Gastroesophageal sphincter (tissue), 4 donors: Measurements from ENCODE around the gene INO80C. TPM values are rescaled to one million over a fixed set of nuclear protein-coding genes. Genes with fewer than 3 reads are reported as not detected.

Experiments used
- ATAC-seq: fragments of 150-250 bp; one replicate; pipeline ENCODE4 v1.9.1; 2016; ENCODE audit warnings: mild to moderate bottlenecking, moderate library complexity
- H3K27ac ChIP-seq, 4 donors: fragments of 200-600 bp; sonication (generic) in 3 of 4; 1 replicate in 3 of 4; 2 replicates in 1 of 4; pipeline ENCODE4 v1.5.1; 2016 to 2019
- H3K27me3 ChIP-seq: fragments of 200-600 bp; sonication (generic); one replicate; pipeline ENCODE4 v1.5.1; 2019
- H3K36me3 ChIP-seq, 2 donors: fragments of 200-600 bp; sonication (generic); one replicate each; pipeline ENCODE4 v1.5.1; 2019; ENCODE audit warnings: control low read depth in 1 of 2
- H3K4me1 ChIP-seq, 3 donors: fragments of 200-600 bp; sonication (generic); 1 replicate in 2 of 3; 2 replicates in 1 of 3; pipeline ENCODE4 v1.5.1; 2016 to 2019; ENCODE audit warnings: control low read depth in 2 of 3
- H3K4me3 ChIP-seq, 2 donors: fragments of 200-600 bp; sonication (generic); one replicate each; pipeline ENCODE4 v1.5.1; 2019; ENCODE audit warnings: mild to moderate bottlenecking in 1 of 2, moderate library complexity in 1 of 2
- H3K9me3 ChIP-seq, 3 donors: fragments of 200-600 bp; sonication (generic); one replicate each; pipeline ENCODE4 v1.5.1; 2017 to 2019; ENCODE audit warnings: control low read depth in 2 of 3
- EP300 ChIP-seq: sonication (generic); formaldehyde crosslinking; IDR thresholded peaks from one replicate; pipeline ENCODE4 v1.6.1; 2017; ENCODE audit warnings: antibody characterized with exemption, mild to moderate bottlenecking
- POLR2A ChIP-seq, 2 donors: fragments of 450-650 bp; IDR thresholded peaks; one replicate each; pipeline ENCODE4 v1.6.1; 2017; ENCODE audit warnings: antibody characterized with exemption in 2 of 2, mild to moderate bottlenecking in 2 of 2, moderate library complexity in 1 of 2
- POLR2AphosphoS5 ChIP-seq: sonication (generic); formaldehyde crosslinking; IDR thresholded peaks from one replicate; pipeline ENCODE4 v1.6.1; 2017; ENCODE audit warnings: antibody characterized with exemption
- WGBS, 2 donors: methylation state at CpG; one replicate each; pipeline ENCODE4 v1.1.5; 2018; ENCODE audit warnings: low coverage in 1 of 2; 5-methylcytosine and 5-hydroxymethylcytosine counted together
- total RNA-seq, 4 donors: library from RNA; depleted of rRNA; stranded (reverse); fragments of >200 nt; gene quantifications; one replicate each; pipeline ENCODE4 v1.1.0, GENCODE V29; 2016
- TF ChIP-seq, protein P1 (sequence below), 4 experiments: fragments of 200-600 bp in 2 of 4; fragments of 450-650 bp in 2 of 4; sonication (generic) in 1 of 4; IDR thresholded peaks; one replicate each; pipeline ENCODE4 v1.5.1; 2017 to 2019; ENCODE audit warnings: antibody characterized with exemption in 4 of 4, mild to moderate bottlenecking in 2 of 4, moderate library complexity in 2 of 4

Gene INO80C
- total RNA-seq, 4 donors from 2014 or later, result 5.8 to 13.6 (median 8.6) TPM

GRCh38 chr18:35506024-35506712 lies 8.4 kb upstream of the INO80C start:
- Histone ChIP-seq H3K27me3 (no peaks in the 10 kb centered on the region), H3K9me3 (no peaks in the 10 kb centered on the region), H3K4me3 (no peak overlapping the region), H3K36me3 (no peaks in the 10 kb centered on the region), H3K4me1 (no peaks in the 10 kb centered on the region), H3K27ac (no peak overlapping the region)
- TF ChIP-seq POLR2A (IDR thresholded peaks at IDR 0.05) (no peak), POLR2AphosphoS5 (no peak), EP300 (no peak)
- TF ChIP-seq, protein P1, sequence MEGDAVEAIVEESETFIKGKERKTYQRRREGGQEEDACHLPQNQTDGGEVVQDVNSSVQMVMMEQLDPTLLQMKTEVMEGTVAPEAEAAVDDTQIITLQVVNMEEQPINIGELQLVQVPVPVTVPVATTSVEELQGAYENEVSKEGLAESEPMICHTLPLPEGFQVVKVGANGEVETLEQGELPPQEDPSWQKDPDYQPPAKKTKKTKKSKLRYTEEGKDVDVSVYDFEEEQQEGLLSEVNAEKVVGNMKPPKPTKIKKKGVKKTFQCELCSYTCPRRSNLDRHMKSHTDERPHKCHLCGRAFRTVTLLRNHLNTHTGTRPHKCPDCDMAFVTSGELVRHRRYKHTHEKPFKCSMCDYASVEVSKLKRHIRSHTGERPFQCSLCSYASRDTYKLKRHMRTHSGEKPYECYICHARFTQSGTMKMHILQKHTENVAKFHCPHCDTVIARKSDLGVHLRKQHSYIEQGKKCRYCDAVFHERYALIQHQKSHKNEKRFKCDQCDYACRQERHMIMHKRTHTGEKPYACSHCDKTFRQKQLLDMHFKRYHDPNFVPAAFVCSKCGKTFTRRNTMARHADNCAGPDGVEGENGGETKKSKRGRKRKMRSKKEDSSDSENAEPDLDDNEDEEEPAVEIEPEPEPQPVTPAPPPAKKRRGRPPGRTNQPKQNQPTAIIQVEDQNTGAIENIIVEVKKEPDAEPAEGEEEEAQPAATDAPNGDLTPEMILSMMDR (IDR thresholded peaks at IDR 0.05), result no peak
- WGBS, 2 donors, result 26 to 68% methylated on average over 5 of the region's 5 CpGs
- ATAC-seq, result no peak

GRCh38 chr18:35504996-35505395 lies 7.2 kb upstream of the INO80C start:
- no peak for TF ChIP-seq POLR2A (IDR thresholded peaks at IDR 0.05)
- TF ChIP-seq, protein P1 (IDR thresholded peaks at IDR 0.05), result no peak
- TF ChIP-seq EP300, result no peak
- TF ChIP-seq POLR2AphosphoS5, result no peak
- Histone ChIP-seq H3K36me3 (no peaks in the 10 kb centered on the region), H3K27ac (no peak overlapping the region), H3K9me3 (no peaks in the 10 kb centered on the region), H3K4me3 (no peak overlapping the region), H3K4me1 (no peaks in the 10 kb centered on the region), H3K27me3 (no peaks in the 10 kb centered on the region)
- ATAC-seq, result no peak
- WGBS, 2 donors, result 91 to 95% methylated on average over 3 to 4 of the region's 4 CpGs

GRCh38 chr18:35502052-35502451 lies 4.3 kb upstream of the INO80C start:
- no peak for ATAC-seq
- Histone ChIP-seq H3K4me3 (no peak overlapping the region), H3K4me1 (peaks cover 0 to 8% (median 4%) of the 10 kb centered on the region in 3 donors), H3K27ac (no peak overlapping the region), H3K36me3 (no peaks in the 10 kb centered on the region), H3K9me3 (no peaks in the 10 kb centered on the region), H3K27me3 (no peaks in the 10 kb centered on the region)
- TF ChIP-seq EP300, result no peak
- TF ChIP-seq, protein P1 (IDR thresholded peaks at IDR 0.05), result no peak
- no peak for TF ChIP-seq POLR2A (IDR thresholded peaks at IDR 0.05)
- no peak for TF ChIP-seq POLR2AphosphoS5
- WGBS, 2 donors, result 87% methylated on average over 3 of the region's 3 CpGs; no CpG with 5 or more reads in 1 of the 2 donors

DNA sequence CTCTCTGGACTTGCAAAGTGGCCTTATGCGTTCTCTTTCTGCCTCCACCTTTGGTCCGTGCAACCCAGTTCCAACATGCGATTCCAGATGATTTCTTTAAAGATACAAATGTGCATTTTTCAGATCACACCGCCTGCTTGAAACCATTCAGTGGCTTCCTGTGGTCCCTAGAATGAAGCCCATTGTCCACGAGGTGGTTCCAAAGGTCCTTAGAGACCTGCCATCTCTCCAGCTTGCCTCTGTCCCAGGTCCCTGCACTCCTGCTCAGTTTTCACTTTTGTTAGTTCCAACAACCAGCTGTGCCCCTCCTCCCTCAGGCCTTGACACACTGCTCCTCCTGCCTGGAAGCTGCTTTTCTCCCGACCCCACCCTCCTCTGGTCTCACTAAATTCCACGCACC lies 3.6 kb upstream of the INO80C start:
- Histone ChIP-seq H3K9me3 (no peaks in the 10 kb centered on the region), H3K27ac (no peak overlapping the region), H3K36me3 (no peaks in the 10 kb centered on the region), H3K4me1 (peaks cover 3 to 15% (median 11%) of the 10 kb centered on the region in 3 donors), H3K4me3 (no peak overlapping the region), H3K27me3 (no peaks in the 10 kb centered on the region)
- TF ChIP-seq EP300, result no peak
- TF ChIP-seq, protein P1 (IDR thresholded peaks at IDR 0.05), result no peak
- TF ChIP-seq POLR2AphosphoS5, result no peak
- no peak for TF ChIP-seq POLR2A (IDR thresholded peaks at IDR 0.05)
- ATAC-seq, result no peak
- 70 to 71% methylated on average over 7 of the region's 7 CpGs for WGBS, 2 donors

DNA sequence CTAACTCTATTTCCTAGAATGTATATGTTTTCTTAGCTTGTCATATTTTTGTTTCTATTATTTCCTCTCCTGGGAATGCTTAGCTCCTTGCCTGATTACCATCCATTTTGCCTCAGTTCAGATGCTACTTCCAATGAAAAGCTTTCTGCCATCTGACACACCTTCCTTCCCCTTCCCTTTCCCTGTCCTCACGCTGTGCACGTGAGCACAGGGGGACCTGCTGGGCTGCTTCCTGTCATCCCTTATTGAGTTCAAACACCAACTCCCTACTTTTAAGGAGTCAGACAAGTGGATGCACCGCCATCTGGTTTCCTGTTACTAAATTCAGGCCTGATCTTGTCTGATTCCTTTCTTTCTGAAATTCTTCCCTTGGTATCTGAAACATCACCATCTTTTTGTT lies 2.4 kb upstream of the INO80C start:
- TF ChIP-seq POLR2A (IDR thresholded peaks at IDR 0.05) (no peak), POLR2AphosphoS5 (no peak), EP300 (no peak)
- TF ChIP-seq, protein P1 (IDR thresholded peaks at IDR 0.05), result no peak
- no peak overlapping the region for H3K4me3 ChIP-seq
- no peak overlapping the region for H3K27ac ChIP-seq
- WGBS, 2 donors, result 50 to 58% methylated on average over 3 of the region's 3 CpGs
- H3K27me3 ChIP-seq, result no peaks in the 10 kb centered on the region
- no peaks in the 10 kb centered on the region for H3K9me3 ChIP-seq
- H3K36me3 ChIP-seq, result no peaks in the 10 kb centered on the region
- H3K4me1 ChIP-seq, result peaks cover 8 to 28% (median 14%) of the 10 kb centered on the region in 3 donors
- ATAC-seq, result no peak
